A673 (cell line): ENCODE results near the gene MDH1. TPM values are rescaled to one million over a fixed set of nuclear protein-coding genes. Genes with fewer than 3 reads are reported as not detected.

Source experiments
- Bru-seq: library from RNA; stranded (reverse); fragments of 400-500 nt; gene quantifications from one replicate; lab custom pipeline; 2021; lab: Mats Ljungman, UMichigan
- BruChase-seq, 2 experiments: library from RNA; stranded (reverse); fragments of 400-500 nt; gene quantifications; one replicate each; lab custom pipeline; 2021; lab: Mats Ljungman, UMichigan
- BruUV-seq: library from RNA; stranded (reverse); fragments of 400-500 nt; replicated peaks from 2 replicates; lab custom pipeline; 2021; lab: Mats Ljungman, UMichigan
- CTCF ChIA-PET: fragments of 300-600 bp; sonication (Branson Sonifier 250); formaldehyde crosslinking; loops from one replicate; lab custom pipeline; 2022; ENCODE audit warnings: antibody characterized with exemption; lab: Charles Lee
- POLR2A ChIA-PET: fragments of 300-600 bp; sonication (Branson Sonifier 250); formaldehyde crosslinking; loops from one replicate; lab custom pipeline; 2022; ENCODE audit warnings: antibody characterized with exemption; ENCODE audit not compliant: low non-redundant PET; lab: Charles Lee
- DNase-seq: peaks from one replicate; pipeline ENCODE4 v3.0.0-alpha.2; 2015; ENCODE audit warnings: low spot score
- H3K27ac ChIP-seq: fragments of 200-600 bp; sonication (generic); 2 replicates; pipeline ENCODE4 v1.5.1; 2016; ENCODE audit warnings: mixed run types, low read depth, mild to moderate bottlenecking, mixed read lengths, antibody characterized with exemption, low read length; ENCODE audit not compliant: poor library complexity, severe bottlenecking
- H3K27me3 ChIP-seq: fragments of 200-600 bp; sonication (generic); replicated peaks from 2 replicates; pipeline ENCODE4 v1.6.1; 2017; ENCODE audit warnings: mixed run types, low read depth, mild to moderate bottlenecking, mixed read lengths, antibody characterized with exemption, low read length; ENCODE audit not compliant: insufficient read depth, poor library complexity
- H3K36me3 ChIP-seq: fragments of 200-600 bp; sonication (generic); 2 replicates; pipeline ENCODE4 v1.6.1; 2016; ENCODE audit warnings: mixed run types, mild to moderate bottlenecking, mixed read lengths, antibody characterized with exemption, low read length; ENCODE audit not compliant: insufficient read depth, poor library complexity, severe bottlenecking
- H3K4me1 ChIP-seq: fragments of 200-600 bp; sonication (generic); 2 replicates; pipeline ENCODE4 v1.6.1; 2017; ENCODE audit warnings: mixed run types, mild to moderate bottlenecking, mixed read lengths, antibody characterized with exemption, low read length; ENCODE audit not compliant: insufficient read depth, poor library complexity, severe bottlenecking
- H3K4me3 ChIP-seq: fragments of 200-600 bp; sonication (generic); 2 replicates; pipeline ENCODE4 v1.5.1; 2016; ENCODE audit warnings: low read depth, mixed run types, mild to moderate bottlenecking, mixed read lengths, low read length; ENCODE audit not compliant: poor library complexity, severe bottlenecking
- H3K9me3 ChIP-seq: fragments of 200-600 bp; sonication (generic); 2 replicates; pipeline ENCODE4 v1.6.1; 2016; ENCODE audit warnings: mixed run types, low read depth, mild to moderate bottlenecking, mixed read lengths, antibody characterized with exemption, low read length; ENCODE audit not compliant: poor library complexity, severe bottlenecking
- EZH2 ChIP-seq: fragments of 200-600 bp; sonication (generic); IDR thresholded peaks from 2 replicates; pipeline ENCODE4 v1.6.1; 2017; ENCODE audit warnings: borderline replicate concordance, low read depth, mild to moderate bottlenecking, mixed read lengths, antibody characterized with exemption, low read length; ENCODE audit not compliant: poor library complexity, severe bottlenecking
- intact Hi-C: fragments of 100-400 bp; cut with micrococcal nuclease; formaldehyde crosslinking; loops from one replicate; pipeline ENCODE4 v1.10.0; 2022; ENCODE audit not compliant: unreplicated experiment
- long read RNA-seq: library from polyadenylated mRNA; stranded (forward); transcript quantifications from one replicate; pipeline ENCODE4 v2.0.0, GENCODE V29; 2022
- total RNA-seq: library from RNA; stranded (reverse); gene quantifications from 2 replicates; pipeline ENCODE4 v1.2.3, GENCODE V29; 2021
- TF ChIP-seq, protein P1 (sequence below): fragments of 300-800, 200-600 bp; sonication (generic); conservative IDR thresholded peaks from 2 replicates; pipeline ENCODE4 v1.5.1; 2017; ENCODE audit warnings: low read depth, mild to moderate bottlenecking, antibody characterized with exemption, low read length, moderate library complexity, mixed read lengths

MDH1 gene
- total RNA-seq (178 and 185 TPM in 2 replicates), Bru-seq, nascent RNA (percentile 90 among the genes with signal in this experiment), BruChase-seq, experiment 1, labeled RNA remaining after a 2-hour chase (percentile 82 among the genes with signal in this experiment), BruChase-seq, experiment 2, labeled RNA remaining after a 6-hour chase (percentile 82 among the genes with signal in this experiment)
- long read RNA-seq, transcript MDH1-202 (6 exons, 808 nt) = minor isoform, 8 of 457 reads
- long read RNA-seq, transcript MDH1-201 (9 exons, 1,650 nt) = major isoform, 429 of 457 reads
- long read RNA-seq, partial matches to known transcripts = 4 of 457 reads
- long read RNA-seq, other reads (novel, unspliced or antisense) = 9 of 457 reads

DNA sequence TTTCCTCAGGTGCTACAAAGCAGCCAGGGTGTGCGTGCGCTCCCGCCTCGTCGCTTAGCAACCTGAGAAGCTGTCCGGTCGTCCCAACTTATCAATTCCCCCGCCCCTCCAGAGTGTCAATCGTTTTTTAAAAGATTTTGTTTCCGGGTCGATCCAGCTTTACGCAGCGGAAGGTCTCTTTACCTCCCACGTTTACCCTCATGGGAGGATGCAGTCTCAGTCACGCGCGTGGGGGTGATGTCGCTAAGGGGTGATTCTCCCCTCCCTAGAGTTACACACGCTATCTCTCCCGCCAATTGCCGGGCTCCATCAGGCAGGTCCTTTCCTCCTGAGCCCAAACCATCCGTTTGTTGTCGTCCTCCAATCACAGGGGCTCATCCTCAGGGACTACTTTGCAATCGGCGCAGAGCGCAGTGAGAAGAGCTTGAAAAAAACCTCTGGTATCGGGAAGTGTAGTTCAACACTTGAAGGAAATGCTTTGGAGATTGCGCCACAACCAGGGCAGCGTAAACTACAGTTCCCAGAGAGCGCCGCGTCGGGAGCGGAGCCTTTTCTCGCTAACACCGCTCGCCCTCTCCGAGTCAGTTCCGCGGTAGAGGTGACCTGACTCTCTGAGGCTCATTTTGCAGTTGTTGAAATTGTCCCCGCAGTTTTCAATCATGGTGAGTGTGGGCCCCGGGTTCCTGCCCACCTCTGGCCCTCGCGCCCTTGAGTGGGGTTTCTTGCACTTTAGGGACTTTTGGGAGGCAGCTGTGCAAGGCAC is at the start of gene MDH1, which contains the start of gene WDPCP:
Gene MDH1, plus strand, starts transcription at position 579 of the 763 bp plus-strand sequence. Its CDS starts 81 bp downstream, at position 660.
Gene WDPCP, minus strand, starts transcription at position 93 of the 763 bp plus-strand sequence. CDS start 206 bp downstream, outside the sequence.
- no peaks in the 10 kb centered on the region for H3K9me3 ChIP-seq

GRCh38 chr2:63539416-63540162 is 49.2 kb upstream of the MDH1 start:
- intact Hi-C loops = no loop called here
- H3K27ac ChIP-seq = no peak overlapping the region
- H3K4me3 ChIP-seq = no peak overlapping the region
- ChIA-PET POLR2A (no interaction called here), CTCF (no interaction called here)
- no peaks in the 10 kb centered on the region for H3K36me3 ChIP-seq
- no peak for DNase-seq
- H3K4me1 ChIP-seq = peaks cover 4% of the 10 kb centered on the region
- TF ChIP-seq, protein P1, sequence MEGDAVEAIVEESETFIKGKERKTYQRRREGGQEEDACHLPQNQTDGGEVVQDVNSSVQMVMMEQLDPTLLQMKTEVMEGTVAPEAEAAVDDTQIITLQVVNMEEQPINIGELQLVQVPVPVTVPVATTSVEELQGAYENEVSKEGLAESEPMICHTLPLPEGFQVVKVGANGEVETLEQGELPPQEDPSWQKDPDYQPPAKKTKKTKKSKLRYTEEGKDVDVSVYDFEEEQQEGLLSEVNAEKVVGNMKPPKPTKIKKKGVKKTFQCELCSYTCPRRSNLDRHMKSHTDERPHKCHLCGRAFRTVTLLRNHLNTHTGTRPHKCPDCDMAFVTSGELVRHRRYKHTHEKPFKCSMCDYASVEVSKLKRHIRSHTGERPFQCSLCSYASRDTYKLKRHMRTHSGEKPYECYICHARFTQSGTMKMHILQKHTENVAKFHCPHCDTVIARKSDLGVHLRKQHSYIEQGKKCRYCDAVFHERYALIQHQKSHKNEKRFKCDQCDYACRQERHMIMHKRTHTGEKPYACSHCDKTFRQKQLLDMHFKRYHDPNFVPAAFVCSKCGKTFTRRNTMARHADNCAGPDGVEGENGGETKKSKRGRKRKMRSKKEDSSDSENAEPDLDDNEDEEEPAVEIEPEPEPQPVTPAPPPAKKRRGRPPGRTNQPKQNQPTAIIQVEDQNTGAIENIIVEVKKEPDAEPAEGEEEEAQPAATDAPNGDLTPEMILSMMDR = no peak
- no peak for TF ChIP-seq EZH2
- no TSS peak for BruUV-seq
- no peaks in the 10 kb centered on the region for H3K9me3 ChIP-seq
- H3K27me3 ChIP-seq = no peaks in the 10 kb centered on the region

More for the DNA sequence above, at the start of gene MDH1, which contains the start of gene WDPCP:
- peak; percentile 99 for DNase-seq
- TF ChIP-seq EZH2 = no peak
- ChIA-PET CTCF (no interaction called here), POLR2A (interaction anchor here (0.6 kb wide), 1 partner anchor 528 kb away, joined by 6 read pairs; no protein-coding TSS in a partner anchor)
- peaks cover 7% of the 10 kb centered on the region for H3K36me3 ChIP-seq
- H3K27me3 ChIP-seq = no peaks in the 10 kb centered on the region
- peaks cover 17% of the 10 kb centered on the region for H3K4me1 ChIP-seq
- intact Hi-C loops = loop anchor here (5.0 kb wide), 1 partner anchor 254 kb away; the partner anchor contains the start of gene UGP2
- peak within 1 kb of the TSS; percentile 74 for H3K27ac ChIP-seq
- no TSS peak for BruUV-seq
- H3K4me3 ChIP-seq = peak within 1 kb of the TSS; percentile 84

DNA sequence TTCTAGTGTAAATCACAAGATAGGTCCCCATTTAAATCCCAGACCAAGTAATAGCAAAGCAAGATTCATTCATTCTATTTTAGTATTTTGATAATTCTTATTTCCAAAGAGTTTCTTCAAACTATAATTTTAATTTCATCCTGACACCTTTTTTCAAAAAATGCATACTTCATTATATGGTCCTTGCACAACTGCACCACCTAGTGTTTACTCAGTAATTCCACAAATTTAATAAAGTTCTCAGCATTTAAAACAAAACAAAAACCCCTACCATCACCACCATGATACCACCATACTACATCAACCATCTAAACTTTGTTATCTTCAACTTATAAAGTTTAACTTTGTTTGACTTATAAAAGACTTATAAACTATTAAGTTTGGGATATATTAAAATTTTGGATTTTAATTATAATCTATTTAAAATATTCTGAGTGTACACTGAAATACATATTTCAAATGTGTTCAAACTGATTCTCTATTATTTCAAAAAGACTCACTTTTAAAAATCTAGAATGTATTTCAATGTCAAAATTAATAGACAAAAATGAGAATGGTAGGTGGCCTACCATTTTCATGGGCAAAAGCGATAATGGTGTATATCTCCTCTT is 44.6 kb upstream of the MDH1 start:
- BruUV-seq = no TSS peak

More for the DNA sequence above, 44.6 kb upstream of the MDH1 start:
- no peak overlapping the region for H3K4me3 ChIP-seq
- CTCF ChIA-PET = no interaction called here
- no peak overlapping the region for H3K27ac ChIP-seq
- H3K9me3 ChIP-seq = no peaks in the 10 kb centered on the region
- H3K36me3 ChIP-seq = no peaks in the 10 kb centered on the region
- H3K27me3 ChIP-seq = no peaks in the 10 kb centered on the region
- TF ChIP-seq, protein P1 = peak; percentile 72
- no peak for TF ChIP-seq EZH2
- POLR2A ChIA-PET = no interaction called here
- H3K4me1 ChIP-seq = peaks cover 4% of the 10 kb centered on the region
- intact Hi-C loops = no loop called here
- peak; percentile 35 for DNase-seq
